ENCODE data around the gene MBP. TPM values are rescaled to one million over a fixed set of nuclear protein-coding genes. Genes with fewer than 3 reads are reported as not detected.
A peak's percentile ranks its signal among the peaks of the same experiment; 100 is the strongest.

Gene MBP
- total RNA-seq, 2 donors from 2014 or later: 15.4 to 15.8 TPM

- no peaks in the 10 kb centered on the region for H3K27me3 ChIP-seq
- peak overlapping the region; percentile 85 to 86 for H3K27ac ChIP-seq
- peak; percentile 67 for DNase-seq (ENCODE audit: low spot score)
- H3K9me3 ChIP-seq: no peaks in the 10 kb centered on the region
- TF ChIP-seq CTCF (IDR thresholded peaks at IDR 0.05): no peak
- no peaks in the 10 kb centered on the region for H3K36me3 ChIP-seq
- H3K4me3 ChIP-seq: peak overlapping the region in 1 of 2 donors; percentile 3
- H3K4me1 ChIP-seq: peaks cover 0 to 77% of the 10 kb centered on the region in 2 donors
Measured at GRCh38 chr18:77108001-77108692, 24.4 kb downstream of the MBP start.

- DNase-seq (ENCODE audit: low spot score): peak; percentile 57
- Histone ChIP-seq H3K4me1 (peaks cover 0 to 78% of the 10 kb centered on the region in 2 donors), H3K27me3 (no peaks in the 10 kb centered on the region), H3K4me3 (no peak overlapping the region), H3K9me3 (no peaks in the 10 kb centered on the region), H3K36me3 (no peaks in the 10 kb centered on the region), H3K27ac (peak overlapping the region; percentile 85 to 86)
- TF ChIP-seq CTCF (IDR thresholded peaks at IDR 0.05): no peak
Measured at GRCh38 chr18:77107292-77107691, 25.3 kb downstream of the MBP start.

GRCh38 chr18:77106331-77106730, 26.3 kb downstream of the MBP start:
- peak; percentile 57 for DNase-seq (ENCODE audit: low spot score)
- Histone ChIP-seq H3K27me3 (no peaks in the 10 kb centered on the region), H3K9me3 (no peaks in the 10 kb centered on the region), H3K27ac (peak overlapping the region; percentile 85 to 86), H3K4me1 (peaks cover 0 to 85% of the 10 kb centered on the region in 2 donors), H3K36me3 (no peaks in the 10 kb centered on the region), H3K4me3 (no peak overlapping the region)
- TF ChIP-seq CTCF (IDR thresholded peaks at IDR 0.05): no peak

GRCh38 chr18:77105680-77106079, 26.9 kb downstream of the MBP start:
- Histone ChIP-seq H3K9me3 (no peaks in the 10 kb centered on the region), H3K27me3 (no peaks in the 10 kb centered on the region), H3K4me1 (peaks cover 0 to 85% of the 10 kb centered on the region in 2 donors), H3K4me3 (no peak overlapping the region), H3K36me3 (no peaks in the 10 kb centered on the region), H3K27ac (peak overlapping the region in 1 of 2 donors; percentile 86)
- no peak for DNase-seq (ENCODE audit: low spot score)
- TF ChIP-seq CTCF (IDR thresholded peaks at IDR 0.05): no peak

- Histone ChIP-seq H3K4me3 (no peak overlapping the region), H3K36me3 (no peaks in the 10 kb centered on the region), H3K27ac (peak overlapping the region; percentile 73 to 86), H3K27me3 (no peaks in the 10 kb centered on the region), H3K4me1 (peaks cover 0 to 85% of the 10 kb centered on the region in 2 donors), H3K9me3 (no peaks in the 10 kb centered on the region)
- DNase-seq (ENCODE audit: low spot score): peak; percentile 56
- no peak for TF ChIP-seq CTCF (IDR thresholded peaks at IDR 0.05)
Measured at GRCh38 chr18:77105028-77105427, 27.6 kb downstream of the MBP start.

All from right atrium auricular region (tissue), 2 donors.